Suppressor macrophage treated with lipopolysaccharide for 1 hour (primary cell): ENCODE results near the gene ASTN2.

Experiments
- DNase-seq, 3 donors: peaks; one replicate each; pipeline ENCODE4 v3.0.0-alpha.2; 2020 to 2022

Gene ASTN2

GRCh38 chr9:117300371-117301110 lies 114.3 kb downstream of the ASTN2 start:
- DNase-seq: no peak

- no peak for DNase-seq
Measured at GRCh38 chr9:117296453-117296852, 118.4 kb downstream of the ASTN2 start.

- no peak for DNase-seq
Measured at GRCh38 chr9:117293206-117294114, 121.4 kb downstream of the ASTN2 start.

- no peak for DNase-seq
Measured at GRCh38 chr9:117290856-117291622, 123.8 kb downstream of the ASTN2 start.

GRCh38 chr9:117290306-117290840 lies 124.5 kb downstream of the ASTN2 start:
- no peak for DNase-seq

- no peak for DNase-seq
Measured at GRCh38 chr9:117286245-117286644, 128.6 kb downstream of the ASTN2 start.

- DNase-seq: no peak
Measured at GRCh38 chr9:117284414-117284813, 130.4 kb downstream of the ASTN2 start.

GRCh38 chr9:117282541-117282940 lies 132.3 kb downstream of the ASTN2 start:
- no peak for DNase-seq

GRCh38 chr9:117278471-117279035 lies 136.3 kb downstream of the ASTN2 start:
- DNase-seq: no peak

GRCh38 chr9:117278020-117278419 lies 136.8 kb downstream of the ASTN2 start:
- no peak for DNase-seq

- DNase-seq: no peak
Measured at GRCh38 chr9:117276444-117276843, 138.4 kb downstream of the ASTN2 start.

GRCh38 chr9:117273612-117274011 lies 141.2 kb downstream of the ASTN2 start:
- DNase-seq: no peak

- DNase-seq: no peak
Measured at GRCh38 chr9:117268847-117269446, 145.9 kb downstream of the ASTN2 start.

- no peak for DNase-seq
Measured at GRCh38 chr9:117266855-117267497, 147.9 kb downstream of the ASTN2 start.

GRCh38 chr9:117265253-117265652 lies 149.6 kb downstream of the ASTN2 start:
- DNase-seq: no peak

- DNase-seq: no peak
Measured at GRCh38 chr9:117258184-117258866, 156.5 kb downstream of the ASTN2 start.

- DNase-seq: no peak
Measured at GRCh38 chr9:117253261-117253660, 161.6 kb downstream of the ASTN2 start.

GRCh38 chr9:117250610-117251215 lies 164.1 kb downstream of the ASTN2 start:
- peak in 1 of 3 donors; percentile 0 for DNase-seq

- peak; percentile 11 to 21 (median 12) for DNase-seq
Measured at GRCh38 chr9:117249799-117250198, 165.1 kb downstream of the ASTN2 start.

GRCh38 chr9:117247266-117247665 lies 167.6 kb downstream of the ASTN2 start:
- DNase-seq: no peak
